IMR-90 (cell line): Measurements from ENCODE around the gene RAP1A. TPM values are rescaled to one million over a fixed set of nuclear protein-coding genes. Genes with fewer than 3 reads are reported as not detected.

Source experiments
- ATAC-seq: fragments of 200-7000 bp; cut with Tn5 transposase; 2 replicates; pipeline ENCODE4 v1.9.1; 2020; ENCODE audit warnings: low read depth, mild to moderate bottlenecking, moderate library complexity
- BruUV-seq: library from RNA; stranded (reverse); fragments of 400-500 nt; replicated peaks from 2 replicates; lab custom pipeline; 2021; lab: Mats Ljungman, UMichigan
- CTCF ChIA-PET: fragments of 300-600 bp; formaldehyde crosslinking; extraction: SDS; loops from one replicate; lab custom pipeline; 2021; ENCODE audit warnings: antibody characterized with exemption; lab: Yijun Ruan, JAX
- POLR2A ChIA-PET: fragments of 300-600 bp; sonication (Branson Sonifier 250); formaldehyde crosslinking; loops from one replicate; lab custom pipeline; 2022; ENCODE audit warnings: antibody characterized with exemption; ENCODE audit not compliant: unreplicated experiment; lab: Charles Lee
- DNase-seq: peaks from one replicate; pipeline ENCODE4 v3.0.0; 2013
- H2AFZ ChIP-seq: replicated peaks from 2 replicates; pipeline ENCODE3; 2013; ENCODE audit warnings: low read length, mild to moderate bottlenecking; ENCODE audit not compliant: poor library complexity
- H2AK5ac ChIP-seq: 2 replicates; pipeline ENCODE4 v1.6.1; 2013; ENCODE audit warnings: low read depth, low read length, inconsistent platforms
- H2AK9ac ChIP-seq: replicated peaks from 2 replicates; pipeline ENCODE3; 2013; ENCODE audit warnings: mild to moderate bottlenecking, low read depth, low read length, moderate library complexity; ENCODE audit not compliant: poor library complexity
- H2BK120ac ChIP-seq: 2 replicates; pipeline ENCODE4 v1.6.1; 2013; ENCODE audit warnings: low read depth, low read length, inconsistent platforms
- H2BK15ac ChIP-seq: 3 replicates; pipeline ENCODE4 v1.6.1; 2013; ENCODE audit warnings: low read depth, low read length, inconsistent platforms
- H2BK20ac ChIP-seq: 2 replicates; pipeline ENCODE4 v1.6.1; 2013; ENCODE audit warnings: low read depth, mild to moderate bottlenecking, inconsistent platforms, low read length, moderate library complexity
- H2BK5ac ChIP-seq: 2 replicates; pipeline ENCODE4 v1.6.1; 2013; ENCODE audit warnings: mild to moderate bottlenecking, low read depth, low read length, inconsistent platforms; ENCODE audit not compliant: poor library complexity, severe bottlenecking
- H3K14ac ChIP-seq: replicated peaks from 2 replicates; pipeline ENCODE4 v1.6.1; 2013; ENCODE audit warnings: low read depth, low read length, inconsistent platforms
- H3K18ac ChIP-seq: 2 replicates; pipeline ENCODE4 v1.6.1; 2013; ENCODE audit warnings: low read depth, low read length, control low read depth
- H3K23ac ChIP-seq: 2 replicates; pipeline ENCODE4 v1.6.1; 2013; ENCODE audit warnings: low read depth, low read length, inconsistent platforms
- H3K27ac ChIP-seq: 2 replicates; pipeline ENCODE4 v1.5.1; 2013; ENCODE audit warnings: mild to moderate bottlenecking, control low read depth, low read length; ENCODE audit not compliant: insufficient read depth
- H3K27me3 ChIP-seq: 2 replicates; pipeline ENCODE4 v1.6.1; 2013; ENCODE audit warnings: low read length; ENCODE audit not compliant: control insufficient read depth, insufficient read depth
- H3K36me3 ChIP-seq: 2 replicates; pipeline ENCODE4 v1.6.1; 2013; ENCODE audit warnings: low read length, mixed read lengths; ENCODE audit not compliant: control insufficient read depth, insufficient read depth
- H3K4ac ChIP-seq: 2 replicates; pipeline ENCODE4 v1.6.1; 2013; ENCODE audit warnings: low read depth, low read length, inconsistent platforms
- H3K4me1 ChIP-seq: 2 replicates; pipeline ENCODE4 v1.6.1; 2013; ENCODE audit warnings: low read length, mixed read lengths; ENCODE audit not compliant: control insufficient read depth, insufficient read depth
- H3K4me2 ChIP-seq: 2 replicates; pipeline ENCODE4 v1.6.1; 2013; ENCODE audit warnings: low read depth, mild to moderate bottlenecking, control low read depth, low read length, moderate library complexity
- H3K4me3 ChIP-seq: 2 replicates; pipeline ENCODE4 v1.5.1; 2013; ENCODE audit warnings: low read depth, mild to moderate bottlenecking, control low read depth, low read length, moderate library complexity; ENCODE audit not compliant: insufficient read depth
- H3K56ac ChIP-seq: 2 replicates; pipeline ENCODE4 v1.6.1; 2013; ENCODE audit warnings: low read length, inconsistent platforms; ENCODE audit not compliant: insufficient read depth; ENCODE audit errors: extremely low read depth
- H3K79me1 ChIP-seq, 2 experiments: 2 replicates each; pipeline ENCODE4 v1.6.1; 2013; ENCODE audit warnings: low read length in 2 of 2, inconsistent platforms in 1 of 2, low read depth in 1 of 2
- H3K9ac ChIP-seq: 2 replicates; pipeline ENCODE4 v1.6.1; 2013; ENCODE audit warnings: low read depth, low read length, control low read depth
- H3K9me1 ChIP-seq: 2 replicates; pipeline ENCODE4 v1.6.1; 2013; ENCODE audit warnings: low read length, inconsistent platforms; ENCODE audit not compliant: insufficient read depth
- H3K9me3 ChIP-seq: 2 replicates; pipeline ENCODE4 v1.6.1; 2013; ENCODE audit warnings: low read length; ENCODE audit not compliant: control insufficient read depth, insufficient read depth
- H4K20me1 ChIP-seq: 2 replicates; pipeline ENCODE4 v1.6.1; 2013; ENCODE audit warnings: low read length, inconsistent platforms; ENCODE audit not compliant: insufficient read depth
- H4K5ac ChIP-seq: 2 replicates; pipeline ENCODE4 v1.6.1; 2013; ENCODE audit warnings: mild to moderate bottlenecking, low read depth, low read length, control low read depth
- H4K8ac ChIP-seq, 2 experiments: 2 replicates each; pipeline ENCODE4 v1.6.1; 2013; ENCODE audit warnings: low read depth in 2 of 2, low read length in 2 of 2, control low read depth in 1 of 2, inconsistent platforms in 1 of 2
- H4K91ac ChIP-seq: 2 replicates; pipeline ENCODE4 v1.6.1; 2013; ENCODE audit warnings: low read depth, low read length, inconsistent platforms; ENCODE audit not compliant: insufficient read depth
- BHLHE40 ChIP-seq: fragments of 150-350 bp; IDR thresholded peaks from 2 replicates; pipeline ENCODE4 v1.6.1; 2016; ENCODE audit warnings: mild to moderate bottlenecking, low read depth, low read length
- CEBPB ChIP-seq: IDR thresholded peaks from 2 replicates; pipeline ENCODE4 v1.6.1; 2012; ENCODE audit warnings: low read depth, low read length, improper control_type of control experiment
- CHD1 ChIP-seq: IDR thresholded peaks from 2 replicates; pipeline ENCODE4 v1.6.1; 2012; ENCODE audit warnings: low read depth, low read length, improper control_type of control experiment
- CTCF ChIP-seq: conservative IDR thresholded peaks from 2 replicates; pipeline ENCODE4 v1.5.1; 2012; ENCODE audit warnings: mild to moderate bottlenecking, low read depth, low read length, improper control_type of control experiment
- FOS ChIP-seq: fragments of 150-350 bp; IDR thresholded peaks from 2 replicates; pipeline ENCODE4 v1.6.1; 2016; ENCODE audit warnings: low read depth, low read length
- MAFK ChIP-seq: IDR thresholded peaks from 2 replicates; pipeline ENCODE4 v1.6.1; 2012; ENCODE audit warnings: low read depth, low read length, improper control_type of control experiment
- MAZ ChIP-seq: IDR thresholded peaks from 2 replicates; pipeline ENCODE4 v1.6.1; 2012; ENCODE audit warnings: low read depth, mild to moderate bottlenecking, low read length, improper control_type of control experiment, moderate library complexity, borderline replicate concordance
- MXI1 ChIP-seq: IDR thresholded peaks from 2 replicates; pipeline ENCODE4 v1.6.1; 2012; ENCODE audit warnings: low read depth, mild to moderate bottlenecking, low read length, moderate library complexity, borderline replicate concordance
- NFE2L2 ChIP-seq: fragments of 150-350 bp; IDR thresholded peaks from 2 replicates; pipeline ENCODE4 v1.6.1; 2016; ENCODE audit warnings: low read depth, mild to moderate bottlenecking, low read length
- POLR2A ChIP-seq: IDR thresholded peaks from 2 replicates; pipeline ENCODE4 v1.6.1; 2012; ENCODE audit warnings: mild to moderate bottlenecking, low read depth, low read length
- RAD21 ChIP-seq: IDR thresholded peaks from 2 replicates; pipeline ENCODE4 v1.6.1; 2012; ENCODE audit warnings: low read length, improper control_type of control experiment
- RCOR1 ChIP-seq: IDR thresholded peaks from 2 replicates; pipeline ENCODE4 v1.6.1; 2012; ENCODE audit warnings: mild to moderate bottlenecking, low read length, improper control_type of control experiment; ENCODE audit not compliant: insufficient replicate concordance
- RFX5 ChIP-seq: IDR thresholded peaks from 2 replicates; pipeline ENCODE4 v1.8.0; 2012; ENCODE audit warnings: low read depth, mild to moderate bottlenecking, low read length, moderate library complexity
- SMC3 ChIP-seq: fragments of 150-350 bp; IDR thresholded peaks from 2 replicates; pipeline ENCODE4 v1.6.1; 2016; ENCODE audit warnings: low read depth, mild to moderate bottlenecking, antibody characterized with exemption, low read length, moderate library complexity
- USF2 ChIP-seq: fragments of 150-350 bp; IDR thresholded peaks from 2 replicates; pipeline ENCODE4 v1.6.1; 2017; ENCODE audit warnings: mild to moderate bottlenecking, antibody characterized with exemption, low read length, low read depth
- WGBS, 2 experiments: methylation state at CpG; one replicate each; pipeline versions ENCODE4 v1.1.5 to v1.1.7; 2013; ENCODE audit warnings: missing lambda C conversion rate in 2 of 2; ENCODE audit not compliant: insufficient read length in 1 of 2; ENCODE audit errors: extremely low coverage in 2 of 2; 5-methylcytosine and 5-hydroxymethylcytosine counted together
- dilution Hi-C: fragments of 300-500 bp; cut with HindIII; formaldehyde crosslinking; loops from one replicate; pipeline ENCODE4 v1.14.3; 2018; ENCODE audit warnings: low sequenced_read_pairs; ENCODE audit not compliant: unreplicated experiment
- in situ Hi-C: fragments of 300-500 bp; cut with MboI; formaldehyde crosslinking; loops from 3 replicates; pipeline ENCODE4 v1.14.3; 2019; ENCODE audit warnings: low sequenced_read_pairs, inconsistent platforms, mixed read lengths
- intact Hi-C: fragments of 100-400 bp; cut with micrococcal nuclease; formaldehyde crosslinking; loops from 2 replicates; pipeline ENCODE4 v1.10.0; 2022
- polyA plus RNA-seq, 3 experiments: library from polyadenylated mRNA; depleted of rRNA; stranded (reverse); fragments of >200 nt; gene quantifications; 2 replicates each; pipeline ENCODE4 v1.2.3, GENCODE V29; 2012; ENCODE audit warnings: low replicate concordance in 1 of 3
- total RNA-seq: library from RNA; depleted of rRNA; stranded (reverse); fragments of >200 nt; gene quantifications from 2 replicates; pipeline ENCODE4 v1.2.3, GENCODE V29; 2012
- TF ChIP-seq, protein P1 (sequence below): fragments of 150-350 bp; IDR thresholded peaks from 2 replicates; pipeline ENCODE4 v1.6.1; 2016; ENCODE audit warnings: low read depth, mild to moderate bottlenecking, low read length, moderate library complexity, borderline replicate concordance

Gene RAP1A
- total and polyA plus RNA-seq, 2 of the 4 experiments (the other 2 are of a cell fraction), result 18.1 to 43.6 TPM

- Histone ChIP-seq H3K9me3 (no peaks in the 10 kb centered on the region), H2BK15ac (no peak overlapping the region), H3K4me2 (no peak overlapping the region), H3K18ac (no peak overlapping the region), H3K9me1 (no peaks in the 10 kb centered on the region), H3K4ac (no peak overlapping the region), H2AFZ (no peak overlapping the region), H3K14ac (no peak overlapping the region), H3K4me3 (no peak overlapping the region), H3K56ac (no peak overlapping the region), H3K9ac (no peak overlapping the region), H3K27ac (no peak overlapping the region), H2AK9ac (no peak overlapping the region), H3K36me3 (no peaks in the 10 kb centered on the region), H2BK120ac (no peak overlapping the region), H3K27me3 (no peaks in the 10 kb centered on the region; the same call in 1 of the 2 replicates), H2BK20ac (no peak overlapping the region), H3K79me1 (no peaks in the 10 kb centered on the region), H4K8ac (no peak overlapping the region), H4K20me1 (no peaks in the 10 kb centered on the region), H4K91ac (no peak overlapping the region), H4K5ac (no peak overlapping the region), H3K4me1 (peaks cover 2% of the 10 kb centered on the region), H2AK5ac (no peak overlapping the region), H2BK5ac (no peak overlapping the region), H3K23ac (no peak overlapping the region)
- intact Hi-C loops, result no loop called here
- TF ChIP-seq CHD1 (no peak), POLR2A (no peak), MAZ (no peak), BHLHE40 (no peak), RAD21 (no peak), RFX5 (no peak), SMC3 (no peak), CEBPB (no peak), RCOR1 (no peak), MXI1 (no peak), FOS (no peak), USF2 (no peak), MAFK (no peak), NFE2L2 (no peak), CTCF (no peak)
- TF ChIP-seq, protein P1, sequence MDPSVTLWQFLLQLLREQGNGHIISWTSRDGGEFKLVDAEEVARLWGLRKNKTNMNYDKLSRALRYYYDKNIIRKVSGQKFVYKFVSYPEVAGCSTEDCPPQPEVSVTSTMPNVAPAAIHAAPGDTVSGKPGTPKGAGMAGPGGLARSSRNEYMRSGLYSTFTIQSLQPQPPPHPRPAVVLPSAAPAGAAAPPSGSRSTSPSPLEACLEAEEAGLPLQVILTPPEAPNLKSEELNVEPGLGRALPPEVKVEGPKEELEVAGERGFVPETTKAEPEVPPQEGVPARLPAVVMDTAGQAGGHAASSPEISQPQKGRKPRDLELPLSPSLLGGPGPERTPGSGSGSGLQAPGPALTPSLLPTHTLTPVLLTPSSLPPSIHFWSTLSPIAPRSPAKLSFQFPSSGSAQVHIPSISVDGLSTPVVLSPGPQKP, result no peak
- dilution Hi-C loops, result no loop called here
- no peak for ATAC-seq
- no peak for DNase-seq
- in situ Hi-C loops, result no loop called here
- ChIA-PET POLR2A (no interaction called here), CTCF (no interaction called here)
- 88% methylated on average over 1 of the region's 2 CpGs; no CpG with 5 or more reads in 1 of the 2 experiments for WGBS, 2 experiments
- no TSS peak for BruUV-seq
Observed at GRCh38 chr1:111586112-111586511, 33.5 kb upstream of the RAP1A start.
